GM12873 (cell line): ENCODE data around the gene DGKD.

ENCODE experiments used
- CTCF ChIP-seq: IDR thresholded peaks from 2 replicates; pipeline ENCODE4 v1.5.1; 2012; ENCODE audit warnings: low read depth, mild to moderate bottlenecking, moderate library complexity, low read length, control low read depth; ENCODE audit not compliant: insufficient read depth; ENCODE audit errors: missing control alignments

The DGKD gene

GRCh38 chr2:233438573-233439147 lies 84.4 kb downstream of the DGKD start:
- no peak for TF ChIP-seq CTCF

- no peak for TF ChIP-seq CTCF
These were observed 84.9 kb downstream of the DGKD start for GRCh38 chr2:233439191-233439590.

- no peak for TF ChIP-seq CTCF
These were observed 86.0 kb downstream of the DGKD start for GRCh38 chr2:233440314-233440713.

- no peak for TF ChIP-seq CTCF
These were observed 86.4 kb downstream of the DGKD start for GRCh38 chr2:233440714-233441113.

GRCh38 chr2:233441161-233442027 lies 87.1 kb downstream of the DGKD start:
- no peak for TF ChIP-seq CTCF

GRCh38 chr2:233442028-233442310 lies 87.7 kb downstream of the DGKD start:
- no peak for TF ChIP-seq CTCF

GRCh38 chr2:233443511-233444183 lies 89.4 kb downstream of the DGKD start:
- TF ChIP-seq CTCF, result peak; percentile 91
